ENCODE results near the gene PCLO. TPM values are rescaled to one million over a fixed set of nuclear protein-coding genes. Genes with fewer than 3 reads are reported as not detected.

Gene PCLO
- polyA plus RNA-seq, 1 donor (not counting 4 experiments of a cell fraction or from before 2014, with no cell fraction given): 1.8 TPM

DNA sequence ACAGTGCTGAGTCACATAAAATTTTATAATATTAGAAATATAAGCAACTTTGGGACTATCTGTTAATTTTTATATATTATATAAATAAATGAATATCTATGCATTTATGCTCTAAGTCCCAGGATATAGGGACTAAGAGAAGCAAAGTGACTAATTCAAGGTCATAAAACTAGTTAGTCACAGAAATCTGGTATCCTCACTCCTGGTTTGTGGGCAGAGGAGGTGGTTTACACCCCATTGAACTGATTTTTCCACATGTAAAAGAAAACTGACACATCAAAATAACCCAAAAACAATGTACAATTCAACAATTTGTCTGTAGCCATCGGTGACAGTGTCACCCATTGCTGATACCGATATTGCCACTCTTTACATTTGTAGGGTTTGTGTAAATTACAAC is 3.0 kb downstream of the PCLO start:
- H4K20me1 ChIP-seq (ENCODE audit: control insufficient read depth, extremely low read depth, insufficient read depth, low read length): no peaks in the 10 kb centered on the region
- no peak overlapping the region for H3K27ac ChIP-seq (ENCODE audit: control insufficient read depth, insufficient read depth, low read length)
- H3K9ac ChIP-seq (ENCODE audit: control insufficient read depth, extremely low read depth, insufficient read depth, low read length): no peak overlapping the region
- no peaks in the 10 kb centered on the region for H3K79me2 ChIP-seq (ENCODE audit: control insufficient read depth, insufficient read depth, low read length)
- H3K9me3 ChIP-seq (ENCODE audit: control insufficient read depth, low read depth, low read length): no peaks in the 10 kb centered on the region
- H3K27me3 ChIP-seq (ENCODE audit: control insufficient read depth, extremely low read depth, insufficient read depth, low read length): no peaks in the 10 kb centered on the region
- H3K4me3 ChIP-seq (ENCODE audit: control insufficient read depth in 2 of 3, extremely low read depth in 1 of 3, insufficient read depth in 2 of 3, low read depth in 1 of 3, low read length in 3 of 3): no peak overlapping the region
- H3K36me3 ChIP-seq (ENCODE audit: control insufficient read depth in 2 of 2, extremely low read depth in 1 of 2, insufficient read depth in 2 of 2, low read length in 2 of 2): no peaks in the 10 kb centered on the region
- dilution Hi-C loops (cut with MboI; ENCODE audit: extremely low pct_ligation_motif_present, low sequenced_read_pairs): no loop called here
- no peaks in the 10 kb centered on the region for H3K9me1 ChIP-seq (ENCODE audit: control insufficient read depth, extremely low read depth, insufficient read depth, low read length)
- FAIRE-seq (no peak), DNase-seq (ENCODE audit: low read depth, low spot score) (no peak)
- H2AFZ ChIP-seq (ENCODE audit: control insufficient read depth, low read length): no peak overlapping the region
- TF ChIP-seq EZH2 (IDR thresholded peaks at IDR 0.05; ENCODE audit: low read length): no peak
- TF ChIP-seq, protein P1, sequence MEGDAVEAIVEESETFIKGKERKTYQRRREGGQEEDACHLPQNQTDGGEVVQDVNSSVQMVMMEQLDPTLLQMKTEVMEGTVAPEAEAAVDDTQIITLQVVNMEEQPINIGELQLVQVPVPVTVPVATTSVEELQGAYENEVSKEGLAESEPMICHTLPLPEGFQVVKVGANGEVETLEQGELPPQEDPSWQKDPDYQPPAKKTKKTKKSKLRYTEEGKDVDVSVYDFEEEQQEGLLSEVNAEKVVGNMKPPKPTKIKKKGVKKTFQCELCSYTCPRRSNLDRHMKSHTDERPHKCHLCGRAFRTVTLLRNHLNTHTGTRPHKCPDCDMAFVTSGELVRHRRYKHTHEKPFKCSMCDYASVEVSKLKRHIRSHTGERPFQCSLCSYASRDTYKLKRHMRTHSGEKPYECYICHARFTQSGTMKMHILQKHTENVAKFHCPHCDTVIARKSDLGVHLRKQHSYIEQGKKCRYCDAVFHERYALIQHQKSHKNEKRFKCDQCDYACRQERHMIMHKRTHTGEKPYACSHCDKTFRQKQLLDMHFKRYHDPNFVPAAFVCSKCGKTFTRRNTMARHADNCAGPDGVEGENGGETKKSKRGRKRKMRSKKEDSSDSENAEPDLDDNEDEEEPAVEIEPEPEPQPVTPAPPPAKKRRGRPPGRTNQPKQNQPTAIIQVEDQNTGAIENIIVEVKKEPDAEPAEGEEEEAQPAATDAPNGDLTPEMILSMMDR (optimal IDR thresholded peaks at IDR 0.05 in 1 of 3, IDR thresholded peaks at IDR 0.05 in 1 of 3, conservative IDR thresholded peaks at IDR 0.05 in 1 of 3; ENCODE audit: extremely low read depth in 1 of 3, insufficient read depth in 2 of 3, low read length in 3 of 3): no peak
- no peak overlapping the region for H3K4me2 ChIP-seq (ENCODE audit: control insufficient read depth, extremely low read depth, insufficient read depth, low read depth, low read length)
- H3K4me1 ChIP-seq (ENCODE audit: control insufficient read depth, extremely low read depth, insufficient read depth, low read length): no peaks in the 10 kb centered on the region

DNA sequence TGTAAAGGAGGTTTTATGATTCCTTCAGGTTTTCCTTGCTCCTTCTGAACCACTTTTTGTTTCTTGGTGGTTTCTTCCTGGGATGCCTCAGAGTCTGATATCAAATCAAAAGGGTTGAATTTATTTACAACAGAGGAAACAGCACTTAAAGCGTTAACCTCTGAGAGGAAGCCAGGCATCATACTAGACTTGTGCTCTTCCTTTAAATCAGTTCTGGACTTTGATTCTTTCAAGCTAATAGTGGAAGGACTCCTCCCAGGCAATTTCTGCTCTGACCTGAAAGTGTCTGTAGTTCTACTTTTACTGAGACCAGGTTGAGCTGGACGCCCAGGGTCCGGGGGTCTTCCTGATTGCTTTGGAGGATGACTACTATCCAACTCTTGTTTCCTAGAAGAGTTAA is 6.7 kb downstream of the PCLO start:
- TF ChIP-seq, protein P1 (optimal IDR thresholded peaks at IDR 0.05 in 1 of 3, IDR thresholded peaks at IDR 0.05 in 1 of 3, conservative IDR thresholded peaks at IDR 0.05 in 1 of 3; ENCODE audit: extremely low read depth in 1 of 3, insufficient read depth in 2 of 3, low read length in 3 of 3): no peak
- no peak for TF ChIP-seq EZH2 (IDR thresholded peaks at IDR 0.05; ENCODE audit: low read length)
- H3K4me1 ChIP-seq (ENCODE audit: control insufficient read depth, extremely low read depth, insufficient read depth, low read length): no peaks in the 10 kb centered on the region
- no peaks in the 10 kb centered on the region for H3K9me3 ChIP-seq (ENCODE audit: control insufficient read depth, low read depth, low read length)
- no peaks in the 10 kb centered on the region for H3K79me2 ChIP-seq (ENCODE audit: control insufficient read depth, insufficient read depth, low read length)
- H3K27ac ChIP-seq (ENCODE audit: control insufficient read depth, insufficient read depth, low read length): no peak overlapping the region
- dilution Hi-C loops (cut with MboI; ENCODE audit: extremely low pct_ligation_motif_present, low sequenced_read_pairs): no loop called here
- no peak overlapping the region for H2AFZ ChIP-seq (ENCODE audit: control insufficient read depth, low read length)
- H3K9me1 ChIP-seq (ENCODE audit: control insufficient read depth, extremely low read depth, insufficient read depth, low read length): no peaks in the 10 kb centered on the region
- no peaks in the 10 kb centered on the region for H3K36me3 ChIP-seq (ENCODE audit: control insufficient read depth in 2 of 2, extremely low read depth in 1 of 2, insufficient read depth in 2 of 2, low read length in 2 of 2)
- no peak for DNase-seq (ENCODE audit: low read depth, low spot score)
- FAIRE-seq: no peak
- no peaks in the 10 kb centered on the region for H4K20me1 ChIP-seq (ENCODE audit: control insufficient read depth, extremely low read depth, insufficient read depth, low read length)
- H3K4me3 ChIP-seq (ENCODE audit: control insufficient read depth in 2 of 3, extremely low read depth in 1 of 3, insufficient read depth in 2 of 3, low read depth in 1 of 3, low read length in 3 of 3): no peak overlapping the region
- H3K4me2 ChIP-seq (ENCODE audit: control insufficient read depth, extremely low read depth, insufficient read depth, low read depth, low read length): no peak overlapping the region
- no peak overlapping the region for H3K9ac ChIP-seq (ENCODE audit: control insufficient read depth, extremely low read depth, insufficient read depth, low read length)
- H3K27me3 ChIP-seq (ENCODE audit: control insufficient read depth, extremely low read depth, insufficient read depth, low read length): no peaks in the 10 kb centered on the region

All from keratinocyte (primary cell).